NCI-H128 (cell line): ENCODE results near the gene PCAT7.

Source experiments
- DNase-seq: peaks from one replicate; lab custom pipeline; 2025; ENCODE audit not compliant: unreplicated experiment; lab: John Stamatoyannopoulos, UW

PCAT7 gene

GRCh38 chr9:94600715-94601114 lies 45.8 kb downstream of the PCAT7 start:
- DNase-seq: no peak

GRCh38 chr9:94602666-94603065 lies 47.8 kb downstream of the PCAT7 start:
- DNase-seq: no peak

DNA sequence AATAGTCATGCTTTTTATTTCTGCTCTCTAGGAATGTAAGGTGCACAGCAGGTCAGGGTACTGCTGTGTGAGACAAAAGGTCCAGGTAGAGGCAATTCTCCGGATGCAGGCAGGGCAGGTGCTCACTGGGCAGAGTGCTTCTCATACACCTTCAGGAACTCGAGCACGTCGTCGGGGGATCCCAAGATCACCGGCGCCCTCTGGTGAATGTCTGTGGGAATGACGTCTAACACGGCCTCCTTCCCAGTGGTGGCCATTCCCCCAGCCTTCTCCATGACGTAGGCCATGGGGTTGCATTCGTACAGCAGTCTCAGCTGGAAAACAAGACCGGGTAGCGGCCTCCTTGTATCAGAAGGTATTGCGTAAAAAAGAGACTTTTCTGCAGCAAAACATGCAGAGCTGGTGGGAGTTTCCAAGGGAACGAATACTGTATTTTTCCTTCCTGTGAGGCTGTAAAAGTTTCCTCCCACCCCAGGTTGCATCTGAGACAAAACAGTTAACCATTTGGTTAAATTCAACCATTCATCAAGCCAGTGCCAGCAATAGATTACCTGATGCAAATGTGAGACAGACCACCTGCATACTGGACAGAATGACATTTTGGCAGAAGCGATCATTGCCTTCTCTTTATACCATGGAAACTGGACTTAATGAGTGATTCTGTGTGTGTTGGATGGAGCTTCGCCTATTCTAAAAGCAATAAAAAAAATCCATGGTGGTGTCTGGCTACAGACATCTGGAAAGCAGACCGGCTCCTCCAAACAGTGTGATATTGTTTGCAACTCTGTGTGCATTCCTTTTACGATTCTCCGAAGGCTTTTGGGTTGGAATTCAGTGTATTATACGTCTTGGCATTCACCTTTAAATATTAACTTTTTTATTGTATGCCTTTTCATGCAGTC lies 48.6 kb downstream of the PCAT7 start:
- DNase-seq: peak; percentile 20

- DNase-seq: no peak
Observed at GRCh38 chr9:94606646-94607422, 52.0 kb downstream of the PCAT7 start.

DNA sequence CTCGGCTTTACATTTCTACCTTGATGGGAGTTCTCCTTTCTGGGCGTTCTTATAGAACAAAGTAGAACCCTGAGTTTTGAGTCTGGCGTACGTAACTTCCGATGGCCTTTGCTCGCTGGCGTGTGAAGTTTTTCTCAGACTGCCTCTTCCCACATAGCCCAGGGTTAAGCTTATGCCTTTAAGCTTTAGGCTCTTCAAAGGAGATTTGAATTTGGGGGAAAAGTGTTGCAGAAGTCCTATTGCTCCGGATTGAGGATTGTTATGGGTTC lies 52.5 kb downstream of the PCAT7 start:
- DNase-seq: no peak

- DNase-seq: no peak
Observed at GRCh38 chr9:94610181-94610606, 55.3 kb downstream of the PCAT7 start.

DNA sequence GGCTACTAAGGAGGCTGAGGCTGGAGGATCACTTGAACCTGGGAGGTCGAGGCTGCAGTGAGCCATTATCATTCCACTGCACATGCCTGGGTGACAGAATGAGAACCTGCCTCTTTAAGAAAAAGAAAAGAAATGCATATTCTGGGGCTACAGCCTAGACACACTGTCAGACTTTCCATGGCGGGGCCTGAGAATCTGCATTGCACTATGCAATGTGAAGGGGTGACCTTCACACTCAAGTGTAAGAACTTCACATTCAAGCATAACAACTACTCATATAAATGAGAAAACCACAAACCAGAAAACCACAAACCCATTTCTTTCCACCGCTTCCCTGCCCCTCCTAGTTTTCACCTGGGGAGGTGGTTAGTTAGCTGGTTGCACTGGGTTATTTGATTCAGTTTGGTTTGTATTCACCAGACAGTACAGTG lies 56.8 kb downstream of the PCAT7 start:
- DNase-seq: no peak

- no peak for DNase-seq
Observed at GRCh38 chr9:94612071-94612470, 57.2 kb downstream of the PCAT7 start.

GRCh38 chr9:94613003-94613402 lies 58.1 kb downstream of the PCAT7 start:
- DNase-seq: no peak

DNA sequence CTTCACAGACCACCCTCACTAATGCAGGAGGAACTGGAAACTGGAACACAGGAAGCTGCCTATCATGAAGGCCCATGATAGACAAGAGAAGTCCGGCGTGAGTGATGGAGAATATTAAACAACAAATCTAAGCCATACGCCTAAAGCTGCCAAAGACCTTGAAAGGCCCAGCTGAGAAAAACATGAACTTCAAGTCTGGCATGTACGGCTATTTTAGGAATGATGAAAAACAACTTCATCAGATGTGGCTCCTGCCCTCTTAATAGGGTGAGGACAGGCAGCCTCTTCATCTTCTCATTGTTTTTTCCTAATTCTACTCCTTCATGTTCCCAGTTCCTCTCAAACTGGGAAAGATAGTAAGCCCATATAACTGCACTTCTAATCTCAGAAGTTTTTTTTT lies 64.1 kb downstream of the PCAT7 start:
- no peak for DNase-seq
